Endodermal cell (in vitro differentiated cells): Measurements from ENCODE around the gene MEGF8. TPM values are rescaled to one million over a fixed set of nuclear protein-coding genes. Genes with fewer than 3 reads are reported as not detected.

ENCODE experiments used
- DNase-seq: peaks from one replicate; pipeline ENCODE4 v3.0.0-alpha.2; 2017
- H3K27ac ChIP-seq: 2 replicates; pipeline ENCODE4 v1.5.1; 2013; ENCODE audit warnings: mild to moderate bottlenecking, low read depth, low read length, moderate library complexity
- H3K27me3 ChIP-seq: 2 replicates; pipeline ENCODE4 v1.6.1; 2013; ENCODE audit warnings: mild to moderate bottlenecking, low read length, moderate library complexity; ENCODE audit not compliant: insufficient read depth, control insufficient read depth, poor library complexity, severe bottlenecking
- H3K36me3 ChIP-seq: 2 replicates; pipeline ENCODE4 v1.7.0; 2013; ENCODE audit warnings: mild to moderate bottlenecking, low read length, moderate library complexity; ENCODE audit not compliant: control insufficient read depth, insufficient read depth
- H3K4me1 ChIP-seq: one replicate; pipeline ENCODE4 v1.7.0; 2013; ENCODE audit warnings: low read length; ENCODE audit not compliant: control insufficient read depth, insufficient read depth
- H3K4me3 ChIP-seq: 2 replicates; pipeline ENCODE4 v1.5.1; 2013; ENCODE audit warnings: mild to moderate bottlenecking, low read length, moderate library complexity
- H3K9ac ChIP-seq: 2 replicates; pipeline ENCODE4 v1.6.1; 2013; ENCODE audit warnings: mild to moderate bottlenecking, low read length, moderate library complexity; ENCODE audit not compliant: poor library complexity, severe bottlenecking; ENCODE audit errors: extremely low read depth
- H3K9me3 ChIP-seq: 2 replicates; pipeline ENCODE4 v1.6.1; 2013; ENCODE audit warnings: mild to moderate bottlenecking, low read length, moderate library complexity; ENCODE audit not compliant: control insufficient read depth
- H3K27ac Mint-ChIP-seq: 2 replicates; pipeline ENCODE4 v1.8.0; 2020; ENCODE audit warnings: mixed read lengths
- H3K27me3 Mint-ChIP-seq: 2 replicates; pipeline ENCODE4 v1.8.0; 2021; ENCODE audit warnings: mild to moderate bottlenecking, mixed read lengths; ENCODE audit not compliant: insufficient read depth
- H3K36me3 Mint-ChIP-seq: 2 replicates; pipeline ENCODE4 v1.8.0; 2020; ENCODE audit warnings: low read depth, mixed read lengths
- H3K4me1 Mint-ChIP-seq: 2 replicates; pipeline ENCODE4 v1.8.0; 2020; ENCODE audit warnings: mixed read lengths
- H3K4me3 Mint-ChIP-seq: 2 replicates; pipeline ENCODE4 v1.8.0; 2020; ENCODE audit warnings: mild to moderate bottlenecking, moderate library complexity, mixed read lengths
- H3K9me3 Mint-ChIP-seq: 2 replicates; pipeline ENCODE4 v1.8.0; 2020; ENCODE audit warnings: mild to moderate bottlenecking, mixed read lengths
- CTCF ChIP-seq: fragments of 200-600 bp; sonication (generic); conservative IDR thresholded peaks from 2 replicates; pipeline ENCODE4 v1.5.0; 2021; ENCODE audit warnings: antibody characterized with exemption, mild to moderate bottlenecking
- WGBS, 2 experiments: methylation state at CpG; one replicate each; pipeline versions ENCODE4 v1.1.5 to v1.1.7; 2013; ENCODE audit warnings: missing lambda C conversion rate in 2 of 2, mixed read lengths in 1 of 2; ENCODE audit not compliant: insufficient coverage in 1 of 2, insufficient read length in 1 of 2; 5-methylcytosine and 5-hydroxymethylcytosine counted together
- total RNA-seq, 2 donors: library from RNA; stranded (reverse); fragmentation: NEBNext Ultra II Directional in 1 of 2; extraction: Animal tissue kit (Norgen Biotek cat#: 25700) in 1 of 2; gene quantifications; 2 replicates in 1 of 2; 3 replicates in 1 of 2; pipeline ENCODE4 v1.2.1, GENCODE V29; 2021

Gene MEGF8
- total RNA-seq, 2 donors from 2014 or later, result 48.0 to 51.4 TPM

- no peak for DNase-seq
These were observed 86.2 kb downstream of the MEGF8 start for GRCh38 chr19:42411581-42412178.

GRCh38 chr19:42412227-42412626 lies 86.8 kb downstream of the MEGF8 start:
- H3K9me3 ChIP-seq, result no peaks in the 10 kb centered on the region
- peaks cover 69% of the 10 kb centered on the region for H3K27me3 Mint-ChIP-seq
- H3K9me3 Mint-ChIP-seq, result no peaks in the 10 kb centered on the region
- H3K9ac ChIP-seq, result no peak overlapping the region
- H3K36me3 ChIP-seq, result no peaks in the 10 kb centered on the region
- no peak overlapping the region for H3K4me3 ChIP-seq
- H3K4me1 ChIP-seq, result no peaks in the 10 kb centered on the region
- H3K27ac ChIP-seq, result no peak overlapping the region
- H3K4me1 Mint-ChIP-seq, result no peaks in the 10 kb centered on the region
- no peaks in the 10 kb centered on the region for H3K27me3 ChIP-seq
- no peak for TF ChIP-seq CTCF
- DNase-seq, result peak; percentile 44
- WGBS, 2 experiments, result 68 to 76% methylated on average over 5 to 7 of the region's 7 CpGs
- no peak overlapping the region for H3K4me3 Mint-ChIP-seq
- peaks cover 12% of the 10 kb centered on the region for H3K36me3 Mint-ChIP-seq
- no peak overlapping the region for H3K27ac Mint-ChIP-seq

More at GRCh38 chr19:42411581-42412178, 86.2 kb downstream of the MEGF8 start:
- Mint-ChIP-seq H3K36me3 (peaks cover 12% of the 10 kb centered on the region), H3K9me3 (no peaks in the 10 kb centered on the region), H3K27me3 (peaks cover 67% of the 10 kb centered on the region), H3K4me1 (no peaks in the 10 kb centered on the region), H3K27ac (no peak overlapping the region), H3K4me3 (no peak overlapping the region)
- 90 to 92% methylated on average over 6 to 8 of the region's 8 CpGs for WGBS, 2 experiments
- Histone ChIP-seq H3K4me3 (no peak overlapping the region), H3K4me1 (no peaks in the 10 kb centered on the region), H3K27me3 (no peaks in the 10 kb centered on the region), H3K9ac (no peak overlapping the region), H3K9me3 (no peaks in the 10 kb centered on the region), H3K36me3 (no peaks in the 10 kb centered on the region), H3K27ac (no peak overlapping the region)
- no peak for TF ChIP-seq CTCF

GRCh38 chr19:42412661-42413076 lies 87.2 kb downstream of the MEGF8 start:
- H3K4me3 Mint-ChIP-seq, result no peak overlapping the region

More at GRCh38 chr19:42412661-42413076, 87.2 kb downstream of the MEGF8 start:
- H3K36me3 Mint-ChIP-seq, result peaks cover 12% of the 10 kb centered on the region
- peaks cover 68% of the 10 kb centered on the region for H3K27me3 Mint-ChIP-seq
- no peaks in the 10 kb centered on the region for H3K9me3 ChIP-seq
- H3K36me3 ChIP-seq, result no peaks in the 10 kb centered on the region
- H3K27me3 ChIP-seq, result no peaks in the 10 kb centered on the region
- no peak overlapping the region for H3K4me3 ChIP-seq
- DNase-seq, result no peak
- no peak overlapping the region for H3K9ac ChIP-seq
- no peaks in the 10 kb centered on the region for H3K9me3 Mint-ChIP-seq
- no peaks in the 10 kb centered on the region for H3K4me1 Mint-ChIP-seq
- WGBS, 2 experiments, result 76 to 86% methylated on average over 2 to 4 of the region's 4 CpGs
- no peaks in the 10 kb centered on the region for H3K4me1 ChIP-seq
- no peak overlapping the region for H3K27ac Mint-ChIP-seq
- no peak overlapping the region for H3K27ac ChIP-seq
- TF ChIP-seq CTCF, result no peak
